Endodermal cell (in vitro differentiated cells): Measurements from ENCODE around the gene KIDINS220. TPM values are rescaled to one million over a fixed set of nuclear protein-coding genes. Genes with fewer than 3 reads are reported as not detected.

ENCODE experiments used
- DNase-seq: peaks from one replicate; pipeline ENCODE4 v3.0.0-alpha.2; 2017
- H3K27ac ChIP-seq: 2 replicates; pipeline ENCODE4 v1.5.1; 2013; ENCODE audit warnings: mild to moderate bottlenecking, low read depth, low read length, moderate library complexity
- H3K27me3 ChIP-seq: 2 replicates; pipeline ENCODE4 v1.6.1; 2013; ENCODE audit warnings: mild to moderate bottlenecking, low read length, moderate library complexity; ENCODE audit not compliant: insufficient read depth, control insufficient read depth, poor library complexity, severe bottlenecking
- H3K36me3 ChIP-seq: 2 replicates; pipeline ENCODE4 v1.7.0; 2013; ENCODE audit warnings: mild to moderate bottlenecking, low read length, moderate library complexity; ENCODE audit not compliant: control insufficient read depth, insufficient read depth
- H3K4me1 ChIP-seq: one replicate; pipeline ENCODE4 v1.7.0; 2013; ENCODE audit warnings: low read length; ENCODE audit not compliant: control insufficient read depth, insufficient read depth
- H3K4me3 ChIP-seq: 2 replicates; pipeline ENCODE4 v1.5.1; 2013; ENCODE audit warnings: mild to moderate bottlenecking, low read length, moderate library complexity
- H3K9ac ChIP-seq: 2 replicates; pipeline ENCODE4 v1.6.1; 2013; ENCODE audit warnings: mild to moderate bottlenecking, low read length, moderate library complexity; ENCODE audit not compliant: poor library complexity, severe bottlenecking; ENCODE audit errors: extremely low read depth
- H3K9me3 ChIP-seq: 2 replicates; pipeline ENCODE4 v1.6.1; 2013; ENCODE audit warnings: mild to moderate bottlenecking, low read length, moderate library complexity; ENCODE audit not compliant: control insufficient read depth
- H3K27ac Mint-ChIP-seq: 2 replicates; pipeline ENCODE4 v1.8.0; 2020; ENCODE audit warnings: mixed read lengths
- H3K27me3 Mint-ChIP-seq: 2 replicates; pipeline ENCODE4 v1.8.0; 2021; ENCODE audit warnings: mild to moderate bottlenecking, mixed read lengths; ENCODE audit not compliant: insufficient read depth
- H3K36me3 Mint-ChIP-seq: 2 replicates; pipeline ENCODE4 v1.8.0; 2020; ENCODE audit warnings: low read depth, mixed read lengths
- H3K4me1 Mint-ChIP-seq: 2 replicates; pipeline ENCODE4 v1.8.0; 2020; ENCODE audit warnings: mixed read lengths
- H3K4me3 Mint-ChIP-seq: 2 replicates; pipeline ENCODE4 v1.8.0; 2020; ENCODE audit warnings: mild to moderate bottlenecking, moderate library complexity, mixed read lengths
- H3K9me3 Mint-ChIP-seq: 2 replicates; pipeline ENCODE4 v1.8.0; 2020; ENCODE audit warnings: mild to moderate bottlenecking, mixed read lengths
- CTCF ChIP-seq: fragments of 200-600 bp; sonication (generic); conservative IDR thresholded peaks from 2 replicates; pipeline ENCODE4 v1.5.0; 2021; ENCODE audit warnings: antibody characterized with exemption, mild to moderate bottlenecking
- WGBS, 2 experiments: methylation state at CpG; one replicate each; pipeline versions ENCODE4 v1.1.5 to v1.1.7; 2013; ENCODE audit warnings: missing lambda C conversion rate in 2 of 2, mixed read lengths in 1 of 2; ENCODE audit not compliant: insufficient coverage in 1 of 2, insufficient read length in 1 of 2; 5-methylcytosine and 5-hydroxymethylcytosine counted together
- total RNA-seq, 2 donors: library from RNA; stranded (reverse); fragmentation: NEBNext Ultra II Directional in 1 of 2; extraction: Animal tissue kit (Norgen Biotek cat#: 25700) in 1 of 2; gene quantifications; 2 replicates in 1 of 2; 3 replicates in 1 of 2; pipeline ENCODE4 v1.2.1, GENCODE V29; 2021

Gene KIDINS220
- total RNA-seq, 2 donors from 2014 or later, result 33.8 to 35.2 TPM

DNA sequence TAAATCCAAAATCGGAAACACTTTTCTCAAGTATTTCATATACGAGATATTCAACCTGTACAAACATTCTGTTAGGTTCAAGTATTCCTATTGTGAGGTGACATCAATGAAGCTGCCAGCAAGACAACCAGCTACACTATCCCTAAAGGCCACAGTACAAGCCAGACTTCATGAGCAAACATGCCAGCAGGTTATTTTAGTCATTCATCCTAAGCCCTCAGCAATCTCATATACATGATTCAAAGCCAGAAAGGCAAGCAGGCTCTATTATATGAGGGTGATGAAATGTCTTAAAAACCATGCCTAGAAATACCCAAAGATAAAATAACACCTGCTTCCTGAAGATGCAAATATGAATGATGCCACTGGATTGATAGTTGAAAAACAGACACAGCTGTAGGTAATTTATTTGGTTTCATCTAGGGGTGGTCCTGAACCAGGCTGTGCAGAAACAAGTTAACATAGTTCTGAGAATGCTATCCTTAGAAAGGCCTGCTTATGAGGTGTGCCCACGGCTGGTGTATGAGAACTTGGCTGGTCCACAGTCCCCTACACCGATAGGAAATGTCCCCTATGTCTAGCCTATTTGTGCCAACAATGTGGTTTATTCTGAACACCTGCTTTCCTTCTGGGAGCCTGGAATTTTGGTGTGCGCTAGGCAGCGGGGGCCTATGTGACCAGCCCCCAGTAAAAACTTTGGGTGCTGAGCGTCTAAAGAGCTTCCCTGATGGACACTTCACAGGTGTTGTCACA, 48.2 kb upstream of the KIDINS220 start:
- TF ChIP-seq CTCF, result no peak
- Mint-ChIP-seq H3K36me3 (peaks cover 36% of the 10 kb centered on the region), H3K27ac (no peak overlapping the region), H3K4me1 (peaks cover 14% of the 10 kb centered on the region), H3K27me3 (no peaks in the 10 kb centered on the region), H3K9me3 (no peaks in the 10 kb centered on the region), H3K4me3 (no peak overlapping the region)
- no peak overlapping the region for H3K9ac ChIP-seq
- H3K27me3 ChIP-seq, result no peaks in the 10 kb centered on the region
- H3K4me1 ChIP-seq, result peaks cover 3% of the 10 kb centered on the region
- no peaks in the 10 kb centered on the region for H3K9me3 ChIP-seq
- 91 to 96% methylated on average over 5 to 7 of the region's 7 CpGs for WGBS, 2 experiments
- DNase-seq, result no peak
- no peak overlapping the region for H3K4me3 ChIP-seq
- peaks cover 10% of the 10 kb centered on the region for H3K36me3 ChIP-seq
- no peak overlapping the region for H3K27ac ChIP-seq

GRCh38 chr2:8884812-8885211, 47.4 kb upstream of the KIDINS220 start:
- Histone ChIP-seq H3K27ac (no peak overlapping the region), H3K9ac (no peak overlapping the region), H3K27me3 (no peaks in the 10 kb centered on the region), H3K9me3 (no peaks in the 10 kb centered on the region), H3K36me3 (peaks cover 11% of the 10 kb centered on the region), H3K4me3 (no peak overlapping the region), H3K4me1 (peaks cover 3% of the 10 kb centered on the region)
- no peak overlapping the region for H3K27ac Mint-ChIP-seq
- H3K27me3 Mint-ChIP-seq, result no peaks in the 10 kb centered on the region
- no peak for DNase-seq
- peaks cover 37% of the 10 kb centered on the region for H3K36me3 Mint-ChIP-seq
- no peak overlapping the region for H3K4me3 Mint-ChIP-seq
- H3K9me3 Mint-ChIP-seq, result no peaks in the 10 kb centered on the region
- no peak for TF ChIP-seq CTCF
- WGBS, 2 experiments, result 94 to 96% methylated on average over 3 to 4 of the region's 4 CpGs
- H3K4me1 Mint-ChIP-seq, result peaks cover 14% of the 10 kb centered on the region

GRCh38 chr2:8882094-8882493, 44.7 kb upstream of the KIDINS220 start:
- no peaks in the 10 kb centered on the region for H3K27me3 ChIP-seq
- no peak overlapping the region for H3K4me3 ChIP-seq
- H3K36me3 Mint-ChIP-seq, result peaks cover 41% of the 10 kb centered on the region
- no peak overlapping the region for H3K9ac ChIP-seq
- no peak overlapping the region for H3K27ac Mint-ChIP-seq
- no peak overlapping the region for H3K4me3 Mint-ChIP-seq
- H3K4me1 ChIP-seq, result no peaks in the 10 kb centered on the region
- peak; percentile 91 for DNase-seq
- peaks cover 9% of the 10 kb centered on the region for H3K4me1 Mint-ChIP-seq
- no peaks in the 10 kb centered on the region for H3K9me3 Mint-ChIP-seq
- peaks cover 24% of the 10 kb centered on the region for H3K36me3 ChIP-seq
- no peak overlapping the region for H3K27ac ChIP-seq
- H3K9me3 ChIP-seq, result no peaks in the 10 kb centered on the region
- peak; percentile 89 for TF ChIP-seq CTCF
- H3K27me3 Mint-ChIP-seq, result no peaks in the 10 kb centered on the region
- WGBS, 2 experiments, result 56 to 76% methylated on average over 2 to 5 of the region's 5 CpGs
